ENCODE measurements around the gene EPHB4.

DNA sequence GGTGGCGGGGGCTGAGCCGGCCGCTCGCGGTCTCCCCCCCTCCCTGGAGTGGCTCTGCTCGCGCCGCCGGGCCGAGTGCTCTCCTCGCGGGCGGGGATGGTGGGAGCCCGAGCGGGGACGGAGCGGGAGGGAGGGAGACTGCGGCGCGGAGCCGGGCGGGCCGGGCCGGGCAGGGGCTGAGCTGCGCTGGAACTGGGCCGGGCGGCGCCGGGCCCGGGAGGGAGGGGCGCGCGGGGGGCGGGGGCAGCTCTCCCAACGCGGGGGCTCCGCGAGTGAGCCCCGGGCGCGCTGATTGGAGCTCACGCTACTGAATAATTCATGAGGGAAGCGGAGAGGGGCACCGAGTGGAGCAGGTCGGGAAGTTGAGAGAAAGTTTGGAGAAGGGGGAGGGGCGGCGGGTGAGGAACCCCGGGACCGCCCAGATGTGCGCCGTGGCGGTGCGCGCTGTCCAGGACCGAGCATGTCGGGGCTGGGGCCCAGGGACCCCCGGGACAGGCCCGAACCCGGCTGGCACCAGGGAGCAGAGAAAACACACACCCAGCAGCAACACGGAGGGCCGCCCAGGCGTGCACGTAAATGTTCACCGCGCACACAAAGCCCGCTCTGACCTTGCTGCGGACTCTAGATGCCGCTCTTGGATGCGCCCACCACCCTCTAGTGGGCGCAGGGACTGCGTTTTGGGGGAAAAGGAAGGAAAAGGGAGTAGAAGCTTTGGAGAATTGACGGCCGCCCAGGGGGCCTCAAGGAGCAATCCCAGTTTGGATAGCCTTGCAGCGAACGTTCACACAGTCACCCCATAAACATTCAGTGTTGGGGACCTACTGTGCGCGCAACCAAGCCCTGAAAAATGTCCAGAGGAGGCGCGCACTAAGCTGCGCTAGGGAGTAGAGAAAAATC lies at the start of gene EPHB4:
- no peak for TF ChIP-seq EZH2 (IDR thresholded peaks at IDR 0.05; ENCODE audit: low read length, unreplicated experiment)
- peak; percentile 62 for TF ChIP-seq CTCF (conservative IDR thresholded peaks at IDR 0.05; ENCODE audit: low read depth, low read length)
- no peak for TF ChIP-seq EZH2phosphoT487 (IDR thresholded peaks at IDR 0.05; ENCODE audit: borderline replicate concordance, low read length)

Measured in PC-3 (cell line).